Transverse colon (tissue), 4 donors: ENCODE results near the gene ULK4. TPM values are rescaled to one million over a fixed set of nuclear protein-coding genes. Genes with fewer than 3 reads are reported as not detected.
"Not testable (repeated sequence)": the region's sequence is repeated elsewhere in the genome, so short reads cannot be mapped to it uniquely, and the experiment has no call there.

Experiments used
- DNase-seq: peaks from one replicate; pipeline ENCODE4 v3.0.0-alpha.2; 2019
- H3K27ac ChIP-seq, 4 donors: fragments of 200-600 bp; sonication (generic); 2 replicates each; pipeline ENCODE4 v1.5.1; 2016 to 2018; ENCODE audit warnings: inconsistent platforms in 4 of 4
- H3K27me3 ChIP-seq: fragments of 200-600 bp; sonication (generic); 2 replicates; pipeline ENCODE4 v1.5.1; 2017; ENCODE audit warnings: inconsistent platforms
- H3K36me3 ChIP-seq, 4 donors: fragments of 200-600 bp; sonication (generic); 2 replicates each; pipeline ENCODE4 v1.5.1; 2017 to 2019; ENCODE audit warnings: inconsistent platforms in 4 of 4
- H3K4me1 ChIP-seq, 4 donors: fragments of 200-600 bp; sonication (generic); 2 replicates each; pipeline ENCODE4 v1.5.1; 2017 to 2020; ENCODE audit warnings: inconsistent platforms in 4 of 4
- H3K4me3 ChIP-seq, 4 donors: fragments of 200-600 bp; sonication (generic); 1 replicate in 1 of 4; 2 replicates in 3 of 4; pipeline versions ENCODE4 v1.5.1 to v1.6.1; 2017 to 2019; ENCODE audit warnings: inconsistent platforms in 4 of 4
- H3K9me3 ChIP-seq, 2 donors: fragments of 200-600 bp; sonication (generic); 2 replicates each; pipeline ENCODE4 v1.5.1; 2017 to 2019; ENCODE audit warnings: inconsistent platforms in 2 of 2
- EP300 ChIP-seq: sonication (generic); formaldehyde crosslinking; IDR thresholded peaks from one replicate; pipeline ENCODE4 v1.6.1; 2017; ENCODE audit warnings: antibody characterized with exemption, low read depth
- POLR2A ChIP-seq: fragments of 450-650 bp; IDR thresholded peaks from one replicate; pipeline ENCODE4 v1.6.1; 2016; ENCODE audit warnings: antibody characterized with exemption, mild to moderate bottlenecking, moderate library complexity
- POLR2AphosphoS5 ChIP-seq, 3 donors: sonication (generic); formaldehyde crosslinking; IDR thresholded peaks; one replicate each; pipeline ENCODE4 v1.6.1; 2016; ENCODE audit warnings: antibody characterized with exemption in 3 of 3
- WGBS, 2 donors: methylation state at CpG; one replicate each; pipeline ENCODE4 v1.1.5; 2018; ENCODE audit warnings: low coverage in 1 of 2; 5-methylcytosine and 5-hydroxymethylcytosine counted together
- in situ Hi-C, 4 donors: fragments of 200-750 bp; cut with MboI; loops; one replicate each; pipeline versions ENCODE4 v1.15.0 to v1.15.1; 2017; ENCODE audit warnings: low sequenced_read_pairs in 3 of 4, low pct_ligation_motif_present in 1 of 4, low pct_unique_long_range_greater_than_20kb in 1 of 4
- intact Hi-C: fragments of 100-400 bp; cut with DNase I; formaldehyde crosslinking; loops from one replicate; pipeline ENCODE4 v1.15.1; 2023; ENCODE audit warnings: low total_unique reads
- total RNA-seq, 4 donors: library from RNA; depleted of rRNA; stranded (reverse); fragments of >200 nt; gene quantifications; one replicate each; pipeline ENCODE4 v1.1.0, GENCODE V29; 2016
- TF ChIP-seq, protein P1 (sequence below), 5 experiments: fragments of 200-600 bp in 3 of 5; fragments of 450-650 bp in 2 of 5; sonication (generic) in 3 of 5; IDR thresholded peaks; 1 replicate in 2 of 5; 2 replicates in 3 of 5; pipeline ENCODE4 v1.5.1; 2016 to 2017; ENCODE audit warnings: antibody characterized with exemption in 5 of 5, inconsistent platforms in 3 of 5, mild to moderate bottlenecking in 2 of 5, moderate library complexity in 1 of 5

ULK4 gene
- total RNA-seq, 4 donors from 2014 or later: 4.1 to 19.2 (median 11.7) TPM

DNA sequence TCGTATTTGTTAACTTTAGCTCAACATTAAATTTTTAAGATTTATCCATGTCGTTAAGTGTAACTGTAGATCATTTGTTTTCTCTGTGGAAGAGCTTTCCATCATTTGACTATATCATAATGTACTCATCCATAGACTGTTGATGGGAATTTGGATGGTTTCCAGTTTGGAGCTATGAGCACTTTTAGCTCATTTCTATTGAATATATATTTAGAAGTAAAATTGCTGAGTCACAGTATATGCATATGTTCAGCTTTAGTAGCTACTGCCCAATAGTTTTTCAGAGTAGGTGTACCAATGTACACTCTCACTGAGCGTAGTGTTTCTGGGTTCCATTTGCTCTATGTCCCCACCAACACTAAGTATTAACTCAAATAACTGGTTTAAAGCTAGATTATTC lies 263.0 kb downstream of the ULK4 start:
- Histone ChIP-seq H3K36me3 (no peaks in the 10 kb centered on the region), H3K9me3 (no peaks in the 10 kb centered on the region), H3K27ac (no peak overlapping the region), H3K4me3 (no peak overlapping the region), H3K4me1 (no peaks in the 10 kb centered on the region), H3K27me3 (no peaks in the 10 kb centered on the region)
- DNase-seq: no peak
- WGBS, 2 donors: 97 to 100% methylated on average over 3 of the region's 3 CpGs
- in situ Hi-C loops: no loop called here
- TF ChIP-seq EP300 (no peak), POLR2AphosphoS5 (IDR thresholded peaks at IDR 0.05) (no peak), POLR2A (no peak)
- TF ChIP-seq, protein P1, sequence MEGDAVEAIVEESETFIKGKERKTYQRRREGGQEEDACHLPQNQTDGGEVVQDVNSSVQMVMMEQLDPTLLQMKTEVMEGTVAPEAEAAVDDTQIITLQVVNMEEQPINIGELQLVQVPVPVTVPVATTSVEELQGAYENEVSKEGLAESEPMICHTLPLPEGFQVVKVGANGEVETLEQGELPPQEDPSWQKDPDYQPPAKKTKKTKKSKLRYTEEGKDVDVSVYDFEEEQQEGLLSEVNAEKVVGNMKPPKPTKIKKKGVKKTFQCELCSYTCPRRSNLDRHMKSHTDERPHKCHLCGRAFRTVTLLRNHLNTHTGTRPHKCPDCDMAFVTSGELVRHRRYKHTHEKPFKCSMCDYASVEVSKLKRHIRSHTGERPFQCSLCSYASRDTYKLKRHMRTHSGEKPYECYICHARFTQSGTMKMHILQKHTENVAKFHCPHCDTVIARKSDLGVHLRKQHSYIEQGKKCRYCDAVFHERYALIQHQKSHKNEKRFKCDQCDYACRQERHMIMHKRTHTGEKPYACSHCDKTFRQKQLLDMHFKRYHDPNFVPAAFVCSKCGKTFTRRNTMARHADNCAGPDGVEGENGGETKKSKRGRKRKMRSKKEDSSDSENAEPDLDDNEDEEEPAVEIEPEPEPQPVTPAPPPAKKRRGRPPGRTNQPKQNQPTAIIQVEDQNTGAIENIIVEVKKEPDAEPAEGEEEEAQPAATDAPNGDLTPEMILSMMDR (IDR thresholded peaks at IDR 0.05): no peak
- intact Hi-C loops: no loop called here

DNA sequence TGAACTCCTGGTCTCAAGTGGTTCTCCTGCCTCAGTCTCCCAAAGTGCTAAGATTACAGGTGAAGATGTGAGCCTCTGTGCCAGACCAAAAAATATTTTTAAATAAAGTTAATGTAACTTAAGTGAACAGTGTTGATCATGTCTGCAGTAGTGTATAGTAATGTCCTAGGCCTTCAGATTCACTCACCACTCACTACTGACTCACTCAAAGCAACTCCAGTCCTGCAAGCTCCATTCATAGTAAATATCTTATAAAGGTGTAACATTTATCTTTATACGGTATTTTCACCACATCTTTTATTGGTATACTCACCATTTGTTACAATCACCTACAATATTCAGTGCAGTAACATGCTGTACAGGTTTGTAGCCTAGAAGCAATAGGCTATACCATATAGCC lies 264.2 kb downstream of the ULK4 start:
- Histone ChIP-seq H3K27me3 (no peaks in the 10 kb centered on the region), H3K36me3 (no peaks in the 10 kb centered on the region), H3K4me1 (no peaks in the 10 kb centered on the region), H3K27ac (no peak overlapping the region), H3K9me3 (no peaks in the 10 kb centered on the region), H3K4me3 (no peak overlapping the region)
- intact Hi-C loops: no loop called here
- WGBS, 2 donors: 76 to 100% methylated on average over 1 of the region's 1 CpG
- in situ Hi-C loops: no loop called here
- DNase-seq: no peak
- no peak for TF ChIP-seq POLR2AphosphoS5 (IDR thresholded peaks at IDR 0.05)
- TF ChIP-seq EP300: no peak
- TF ChIP-seq, protein P1 (IDR thresholded peaks at IDR 0.05): no peak
- TF ChIP-seq POLR2A: no peak

DNA sequence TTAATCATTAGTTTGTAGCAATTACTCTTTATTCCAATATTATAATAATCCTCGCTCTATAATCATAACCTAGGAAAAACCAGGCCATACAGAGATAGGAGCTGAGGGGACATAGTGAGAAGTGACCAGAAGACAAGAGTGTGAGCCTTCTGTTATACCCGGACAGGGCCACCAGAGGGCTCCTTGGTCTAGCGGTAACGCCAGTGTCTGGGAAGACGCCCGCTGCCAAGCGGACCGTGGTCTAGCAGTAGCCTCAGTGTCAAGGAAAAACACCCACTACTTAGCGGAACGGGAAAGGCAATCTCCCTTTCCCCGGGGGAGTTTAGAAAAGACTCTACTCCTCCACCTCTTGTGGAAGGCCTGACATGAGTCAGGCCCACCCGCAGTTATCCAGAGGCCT lies 266.1 kb downstream of the ULK4 start:
- H3K27ac ChIP-seq, in situ Hi-C loops, H3K9me3 ChIP-seq, H3K4me3 ChIP-seq, H3K4me1 ChIP-seq, DNase-seq, H3K36me3 ChIP-seq, H3K27me3 ChIP-seq, intact Hi-C loops: not testable (repeated sequence)
- TF ChIP-seq, protein P1 (IDR thresholded peaks at IDR 0.05): peak in 2 of 5 experiments; percentile 5 to 11
- WGBS, 2 donors: 93 to 100% methylated on average over 1 to 12 of the region's 12 CpGs

DNA sequence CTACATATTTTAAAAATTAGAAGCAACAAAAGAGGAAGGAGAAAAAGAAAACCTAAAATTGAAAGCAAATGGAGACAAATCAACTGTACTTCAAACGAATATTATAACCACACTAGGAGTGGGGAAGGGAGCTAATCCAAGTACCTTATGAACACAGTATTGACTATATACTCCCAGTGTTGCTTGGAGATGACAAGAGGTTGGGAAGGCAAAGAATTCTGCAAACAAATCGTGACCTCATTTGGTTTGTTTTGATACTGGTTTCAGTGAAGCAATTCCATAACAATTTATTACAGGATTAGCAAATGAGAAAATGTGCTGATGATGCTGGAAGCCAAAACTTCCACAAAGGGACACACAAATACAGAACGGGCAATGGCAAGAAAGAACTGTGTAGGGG lies 268.1 kb downstream of the ULK4 start:
- in situ Hi-C loops (no loop called here), intact Hi-C loops (no loop called here)
- Histone ChIP-seq H3K4me1 (peaks cover 0 to 14% (median 4%) of the 10 kb centered on the region in 4 donors), H3K9me3 (no peaks in the 10 kb centered on the region), H3K36me3 (no peaks in the 10 kb centered on the region), H3K4me3 (no peak overlapping the region), H3K27me3 (no peaks in the 10 kb centered on the region), H3K27ac (peak overlapping the region in 1 of 4 donors; percentile 34)
- TF ChIP-seq, protein P1 (IDR thresholded peaks at IDR 0.05): no peak
- TF ChIP-seq EP300 (no peak), POLR2A (no peak), POLR2AphosphoS5 (IDR thresholded peaks at IDR 0.05) (peak in 1 of 3 donors; percentile 27)
- no peak for DNase-seq
- WGBS, 2 donors: 57 to 58% methylated on average over 3 of the region's 3 CpGs
